H9 (cell line): ENCODE measurements around the gene TMEM178B. TPM values are rescaled to one million over a fixed set of nuclear protein-coding genes. Genes with fewer than 3 reads are reported as not detected.

Source experiments
- DNase-seq: peaks from one replicate; pipeline ENCODE4 v3.0.0-alpha.2; 2017
- H2AFZ ChIP-seq: one replicate; pipeline ENCODE4 v1.6.1; 2013; ENCODE audit warnings: mild to moderate bottlenecking, low read length, control low read depth, moderate library complexity
- H2AK5ac ChIP-seq: 2 replicates; pipeline ENCODE4 v1.6.1; 2013; ENCODE audit warnings: low read length, control low read depth, mixed read lengths; ENCODE audit not compliant: insufficient read length
- H2BK120ac ChIP-seq: one replicate; pipeline ENCODE4 v1.6.1; 2013; ENCODE audit warnings: low read depth, mild to moderate bottlenecking, low read length, control low read depth, inconsistent platforms; ENCODE audit not compliant: poor library complexity, severe bottlenecking
- H2BK12ac ChIP-seq: 2 replicates; pipeline ENCODE4 v1.6.1; 2013; ENCODE audit warnings: low read length, control low read depth, mixed read lengths, low read depth; ENCODE audit not compliant: insufficient read length
- H2BK15ac ChIP-seq: 2 replicates; pipeline ENCODE4 v1.6.1; 2013; ENCODE audit warnings: low read depth, low read length, control low read depth
- H2BK20ac ChIP-seq: one replicate; pipeline ENCODE4 v1.6.1; 2013; ENCODE audit warnings: low read depth, mild to moderate bottlenecking, low read length, control low read depth, inconsistent platforms; ENCODE audit not compliant: poor library complexity, severe bottlenecking
- H2BK5ac ChIP-seq: 2 replicates; pipeline ENCODE4 v1.6.1; 2013; ENCODE audit warnings: low read length, control low read depth, mixed read lengths; ENCODE audit not compliant: insufficient read length
- H3K14ac ChIP-seq: 2 replicates; pipeline ENCODE4 v1.6.1; 2013; ENCODE audit warnings: low read length, control low read depth; ENCODE audit not compliant: insufficient read depth
- H3K18ac ChIP-seq: 2 replicates; pipeline ENCODE4 v1.6.1; 2013; ENCODE audit warnings: low read depth, mild to moderate bottlenecking, mixed read lengths, low read length, control low read depth; ENCODE audit not compliant: insufficient read length
- H3K23ac ChIP-seq: 2 replicates; pipeline ENCODE4 v1.6.1; 2013; ENCODE audit warnings: low read length, control low read depth, mixed read lengths, low read depth; ENCODE audit not compliant: insufficient read length
- H3K23me2 ChIP-seq: 2 replicates; pipeline ENCODE4 v1.6.1; 2013; ENCODE audit warnings: low read depth, mild to moderate bottlenecking, mixed read lengths, low read length, control low read depth; ENCODE audit not compliant: insufficient read length, poor library complexity, severe bottlenecking
- H3K27ac ChIP-seq: 2 replicates; pipeline ENCODE4 v1.5.1; 2013; ENCODE audit warnings: low read length, control low read depth, mixed read lengths, low read depth; ENCODE audit not compliant: insufficient read length
- H3K27me3 ChIP-seq: 2 replicates; pipeline ENCODE4 v1.6.1; 2013; ENCODE audit warnings: low read length, control low read depth, inconsistent platforms; ENCODE audit not compliant: insufficient read depth
- H3K4ac ChIP-seq: 2 replicates; pipeline ENCODE4 v1.6.1; 2013; ENCODE audit warnings: low read depth, mild to moderate bottlenecking, control low read depth, inconsistent platforms, low read length, moderate library complexity
- H3K4me1 ChIP-seq: 2 replicates; pipeline ENCODE4 v1.6.1; 2013; ENCODE audit warnings: low read length, control low read depth, inconsistent platforms; ENCODE audit not compliant: insufficient read depth
- H3K4me2 ChIP-seq: 2 replicates; pipeline ENCODE4 v1.6.1; 2013; ENCODE audit warnings: low read length, control low read depth, mixed read lengths; ENCODE audit not compliant: insufficient read length, insufficient read depth
- H3K56ac ChIP-seq: 2 replicates; pipeline ENCODE4 v1.6.1; 2013; ENCODE audit warnings: low read depth, mild to moderate bottlenecking, mixed read lengths, low read length, control low read depth; ENCODE audit not compliant: insufficient read length
- H3K79me1 ChIP-seq: 2 replicates; pipeline ENCODE4 v1.6.1; 2013; ENCODE audit warnings: low read depth, mild to moderate bottlenecking, moderate library complexity, low read length, control low read depth, inconsistent platforms; ENCODE audit not compliant: insufficient read depth, poor library complexity, severe bottlenecking
- H3K79me2 ChIP-seq: 2 replicates; pipeline ENCODE4 v1.6.1; 2013; ENCODE audit warnings: low read length, control low read depth, inconsistent platforms; ENCODE audit not compliant: insufficient read depth
- H3K9ac ChIP-seq: 2 replicates; pipeline ENCODE4 v1.6.1; 2013; ENCODE audit warnings: low read length, control low read depth, mixed read lengths; ENCODE audit not compliant: insufficient read length; ENCODE audit errors: extremely low read depth
- H3K9me3 ChIP-seq: one replicate; pipeline ENCODE4 v1.6.1; 2013; ENCODE audit warnings: low read depth, low read length, inconsistent platforms; ENCODE audit not compliant: control insufficient read depth
- H3T11ph ChIP-seq: one replicate; pipeline ENCODE4 v1.6.1; 2013; ENCODE audit warnings: mild to moderate bottlenecking, low read length, control low read depth, inconsistent platforms
- H4K20me1 ChIP-seq: one replicate; pipeline ENCODE4 v1.6.1; 2013; ENCODE audit not compliant: control insufficient read depth, insufficient read length, insufficient read depth
- H4K5ac ChIP-seq: 2 replicates; pipeline ENCODE4 v1.6.1; 2013; ENCODE audit warnings: low read depth, mild to moderate bottlenecking, mixed read lengths, low read length, control low read depth; ENCODE audit not compliant: insufficient read length
- H4K8ac ChIP-seq: replicated peaks from 2 replicates; pipeline ENCODE4 v1.6.1; 2013; ENCODE audit warnings: low read length, control low read depth, mixed read lengths, low read depth; ENCODE audit not compliant: insufficient read length
- H4K91ac ChIP-seq: 2 replicates; pipeline ENCODE4 v1.6.1; 2013; ENCODE audit warnings: low read depth, mild to moderate bottlenecking, moderate library complexity, mixed read lengths, low read length, control low read depth; ENCODE audit not compliant: insufficient read length
- H3K27ac Mint-ChIP-seq, 3 experiments: 2 replicates in 2 of 3; 3 replicates in 1 of 3; pipeline ENCODE4 v1.8.0; 2020 to 2021; ENCODE audit warnings: mixed read lengths in 3 of 3, mild to moderate bottlenecking in 1 of 3, moderate library complexity in 1 of 3
- H3K27me3 Mint-ChIP-seq: 2 replicates; pipeline ENCODE4 v1.8.0; 2021; ENCODE audit warnings: low read depth, mild to moderate bottlenecking, moderate library complexity, mixed read lengths
- H3K36me3 Mint-ChIP-seq, 3 experiments: 2 replicates in 2 of 3; 3 replicates in 1 of 3; pipeline ENCODE4 v1.8.0; 2020 to 2021; ENCODE audit warnings: low read depth in 3 of 3, mixed read lengths in 3 of 3; ENCODE audit not compliant: insufficient read depth in 1 of 3
- H3K4me1 Mint-ChIP-seq, 2 experiments: 2 replicates each; pipeline ENCODE4 v1.8.0; 2020; ENCODE audit warnings: mixed read lengths in 2 of 2
- H3K4me3 Mint-ChIP-seq, 2 experiments: 2 replicates in 1 of 2; 3 replicates in 1 of 2; pipeline ENCODE4 v1.8.0; 2020 to 2021; ENCODE audit warnings: mild to moderate bottlenecking in 2 of 2, mixed read lengths in 2 of 2, moderate library complexity in 1 of 2
- H3K9me3 Mint-ChIP-seq, 2 experiments: 2 replicates in 1 of 2; 3 replicates in 1 of 2; pipeline ENCODE4 v1.8.0; 2020; ENCODE audit warnings: mild to moderate bottlenecking in 2 of 2, mixed read lengths in 2 of 2, moderate library complexity in 1 of 2
- WGBS: extraction: QIAGEN DNeasy Blood & Tissue Kit; methylation state at CpG from one replicate; pipeline ENCODE4 v1.1.7; 2013; ENCODE audit warnings: missing lambda C conversion rate, low lambda C conversion rate, mixed read lengths; ENCODE audit not compliant: insufficient read length; ENCODE audit errors: extremely low coverage; 5-methylcytosine and 5-hydroxymethylcytosine counted together
- total RNA-seq: library from RNA; stranded (reverse); gene quantifications from 2 replicates; pipeline ENCODE4 v1.2.1, GENCODE V29; 2021
- TF ChIP-seq, protein P1 (sequence below): fragments of 200-600 bp; sonication (generic); conservative IDR thresholded peaks from 3 replicates; pipeline ENCODE4 v1.8.0; 2021; ENCODE audit warnings: antibody characterized with exemption, mild to moderate bottlenecking

Gene TMEM178B
- total RNA-seq, 1 experiment from 2014 or later = 11.3 TPM

DNA sequence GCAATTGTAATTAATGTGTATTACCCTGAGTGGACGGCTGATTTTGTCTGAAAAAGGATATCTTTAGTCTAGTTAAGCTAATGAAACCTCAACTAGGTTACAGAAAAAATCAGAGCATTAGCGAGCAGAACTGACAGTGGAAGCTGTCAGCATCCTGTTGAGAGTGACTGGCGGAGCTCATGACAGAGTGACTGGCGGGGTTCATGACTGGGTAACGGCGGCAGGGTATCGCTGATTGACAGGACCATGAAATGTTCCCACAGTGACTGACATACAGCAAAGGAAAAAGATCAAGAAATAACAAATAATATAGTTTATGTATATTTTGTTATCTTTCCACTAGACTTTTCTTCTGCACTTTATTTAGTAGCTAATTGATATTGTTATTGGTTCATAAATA lies 274.9 kb downstream of the TMEM178B start:
- no peaks in the 10 kb centered on the region for H3K9me3 ChIP-seq
- H3K27me3 Mint-ChIP-seq = no peaks in the 10 kb centered on the region
- no peak overlapping the region for H2BK120ac ChIP-seq
- no CpG with 5 or more reads among the region's 7 CpGs for WGBS
- H2BK20ac ChIP-seq = no peak overlapping the region
- peaks cover 0 to 3% of the 10 kb centered on the region in 2 experiments; a peak in 1 of 4 replicates for H3K4me1 Mint-ChIP-seq
- no peaks in the 10 kb centered on the region for H3K79me2 ChIP-seq
- no peaks in the 10 kb centered on the region; a peak in 1 of 7 replicates for H3K36me3 Mint-ChIP-seq
- H3K18ac ChIP-seq = no peak overlapping the region
- H3K4me3 Mint-ChIP-seq = no peak overlapping the region
- no peak overlapping the region for H2AFZ ChIP-seq
- H3K9me3 Mint-ChIP-seq = no peaks in the 10 kb centered on the region
- no peak overlapping the region for H2BK12ac ChIP-seq
- H3K4me2 ChIP-seq = no peak overlapping the region
- TF ChIP-seq, protein P1, sequence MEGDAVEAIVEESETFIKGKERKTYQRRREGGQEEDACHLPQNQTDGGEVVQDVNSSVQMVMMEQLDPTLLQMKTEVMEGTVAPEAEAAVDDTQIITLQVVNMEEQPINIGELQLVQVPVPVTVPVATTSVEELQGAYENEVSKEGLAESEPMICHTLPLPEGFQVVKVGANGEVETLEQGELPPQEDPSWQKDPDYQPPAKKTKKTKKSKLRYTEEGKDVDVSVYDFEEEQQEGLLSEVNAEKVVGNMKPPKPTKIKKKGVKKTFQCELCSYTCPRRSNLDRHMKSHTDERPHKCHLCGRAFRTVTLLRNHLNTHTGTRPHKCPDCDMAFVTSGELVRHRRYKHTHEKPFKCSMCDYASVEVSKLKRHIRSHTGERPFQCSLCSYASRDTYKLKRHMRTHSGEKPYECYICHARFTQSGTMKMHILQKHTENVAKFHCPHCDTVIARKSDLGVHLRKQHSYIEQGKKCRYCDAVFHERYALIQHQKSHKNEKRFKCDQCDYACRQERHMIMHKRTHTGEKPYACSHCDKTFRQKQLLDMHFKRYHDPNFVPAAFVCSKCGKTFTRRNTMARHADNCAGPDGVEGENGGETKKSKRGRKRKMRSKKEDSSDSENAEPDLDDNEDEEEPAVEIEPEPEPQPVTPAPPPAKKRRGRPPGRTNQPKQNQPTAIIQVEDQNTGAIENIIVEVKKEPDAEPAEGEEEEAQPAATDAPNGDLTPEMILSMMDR = no peak
- H3K27me3 ChIP-seq = no peaks in the 10 kb centered on the region
- H4K91ac ChIP-seq = no peak overlapping the region
- no peak overlapping the region for H3K4ac ChIP-seq
- H3K23me2 ChIP-seq = no peaks in the 10 kb centered on the region
- no peak overlapping the region for H3K23ac ChIP-seq
- no peak overlapping the region for H2BK15ac ChIP-seq
- no peak overlapping the region for H4K5ac ChIP-seq
- no peak overlapping the region for H3K27ac Mint-ChIP-seq
- no peak overlapping the region for H3K27ac ChIP-seq
- no peak overlapping the region for H3T11ph ChIP-seq
- H4K20me1 ChIP-seq = no peaks in the 10 kb centered on the region
- DNase-seq = no peak
- no peaks in the 10 kb centered on the region; the same call in 1 of the 2 replicates for H3K4me1 ChIP-seq
- H2AK5ac ChIP-seq = no peak overlapping the region
- no peak overlapping the region for H2BK5ac ChIP-seq
- H3K9ac ChIP-seq = no peak overlapping the region
- no peaks in the 10 kb centered on the region for H3K79me1 ChIP-seq
- H3K56ac ChIP-seq = no peak overlapping the region
- no peak overlapping the region for H3K14ac ChIP-seq
- no peak overlapping the region for H4K8ac ChIP-seq
